Spleen (tissue), 11 donors: ENCODE results near the gene DPYSL3. TPM values are rescaled to one million over a fixed set of nuclear protein-coding genes. Genes with fewer than 3 reads are reported as not detected.

Source experiments
- DNase-seq: peaks from one replicate; pipeline ENCODE4 v3.0.0-alpha.2; 2020
- H3K27ac ChIP-seq, 8 donors: fragments of 200-600 bp; sonication (generic) in 7 of 8; 1 replicate in 4 of 8; 2 replicates in 4 of 8; pipeline versions ENCODE4 v1.5.0 to v1.8.0; 2016 to 2021; ENCODE audit warnings: inconsistent platforms in 4 of 8, mild to moderate bottlenecking in 4 of 8, moderate library complexity in 1 of 8
- H3K27me3 ChIP-seq, 7 donors: fragments of 200-600 bp; sonication (generic) in 6 of 7; replicated peaks in 1 of 7; 1 replicate in 4 of 7; 2 replicates in 3 of 7; pipeline versions ENCODE4 v1.5.0 to v1.8.0; 2016 to 2021; ENCODE audit warnings: inconsistent platforms in 3 of 7, mild to moderate bottlenecking in 1 of 7
- H3K36me3 ChIP-seq, 6 donors: fragments of 200-600 bp; sonication (generic) in 5 of 6; 1 replicate in 4 of 6; 2 replicates in 2 of 6; pipeline versions ENCODE4 v1.5.0 to v1.8.0; 2016 to 2021; ENCODE audit warnings: inconsistent platforms in 2 of 6
- H3K4me1 ChIP-seq, 6 donors: fragments of 200-600 bp; sonication (generic) in 5 of 6; 1 replicate in 3 of 6; 2 replicates in 3 of 6; pipeline versions ENCODE4 v1.5.0 to v1.8.0; 2016 to 2021; ENCODE audit warnings: inconsistent platforms in 3 of 6
- H3K4me3 ChIP-seq, 8 donors: fragments of 200-600 bp; sonication (generic) in 7 of 8; 1 replicate in 4 of 8; 2 replicates in 4 of 8; pipeline versions ENCODE4 v1.5.0 to v1.8.0; 2016 to 2021; ENCODE audit warnings: inconsistent platforms in 4 of 8, mild to moderate bottlenecking in 4 of 8, moderate library complexity in 2 of 8
- H3K9me3 ChIP-seq, 8 donors: fragments of 200-600 bp; sonication (generic) in 7 of 8; 1 replicate in 4 of 8; 2 replicates in 4 of 8; pipeline versions ENCODE4 v1.5.0 to v1.8.0; 2016 to 2021; ENCODE audit warnings: inconsistent platforms in 4 of 8
- CTCF ChIP-seq, 11 experiments: fragments of 200-600 bp in 7 of 11; fragments of 450-650 bp in 4 of 11; sonication (generic) in 4 of 11; IDR thresholded peaks in 8 of 11; conservative IDR thresholded peaks in 3 of 11; 1 replicate in 7 of 11; 2 replicates in 4 of 11; pipeline versions ENCODE4 v1.4.0 to v1.8.0; 2016 to 2021; ENCODE audit warnings: antibody characterized with exemption in 11 of 11, inconsistent platforms in 4 of 11, mild to moderate bottlenecking in 1 of 11
- POLR2A ChIP-seq, 3 donors: fragments of 450-650 bp; IDR thresholded peaks; one replicate each; pipeline ENCODE4 v1.5.1; 2017; ENCODE audit warnings: antibody characterized with exemption in 3 of 3, mild to moderate bottlenecking in 1 of 3
- POLR2AphosphoS5 ChIP-seq, 3 donors: sonication (generic); formaldehyde crosslinking; IDR thresholded peaks; one replicate each; pipeline ENCODE4 v1.5.1; 2017; ENCODE audit warnings: antibody characterized with exemption in 3 of 3
- WGBS, 5 donors: extraction: QIAGEN DNeasy Blood & Tissue Kit in 3 of 5; methylation state at CpG; one replicate each; pipeline versions ENCODE4 v1.1.5 to v1.1.7; 2013 to 2018; 5-methylcytosine and 5-hydroxymethylcytosine counted together
- intact Hi-C: fragments of 100-400 bp; cut with DNase I; formaldehyde crosslinking; loops from one replicate; pipeline ENCODE4 v1.15.0; 2023; ENCODE audit warnings: low total_unique reads
- polyA plus RNA-seq, 3 donors: library from polyadenylated mRNA; stranded (reverse); fragments of 200-250 nt; gene quantifications; one replicate each; pipeline ENCODE4 v1.2.1, GENCODE V29; 2013
- total RNA-seq, 7 donors: library from RNA; depleted of rRNA in 3 of 7; stranded (reverse); fragments of >200 nt in 3 of 7; fragmentation: NEBNext Ultra II Directional in 4 of 7; extraction: Animal tissue kit (Norgen Biotek cat#: 25700) in 4 of 7; gene quantifications; one replicate each; pipeline versions ENCODE4 v1.1.0 to v1.2.1, GENCODE V29; 2016 to 2021
- donor health status: healthy with polysubstance abuse.
- donor health status: DM: no; HTN: no; CAD: no; lungs with moderate emphysema.
- donor health status: DM: no; HTN: no; CAD: no.
- donor health status: Bipolar disorder and iron deficiency.
- donor health status: healthy.
- donor health status: DM: no; HTN: no; CAD: no.
- donor health status: DM: yes; HTN: yes; CAD: no.

The DPYSL3 gene
- total and polyA plus RNA-seq, 10 donors: 10.0 to 58.2 (median 40.4) TPM

- Histone ChIP-seq H3K4me1 (peaks cover 0 to 2% (median 0%) of the 10 kb centered on the region in 6 donors), H3K27me3 (no peaks in the 10 kb centered on the region), H3K4me3 (no peak overlapping the region), H3K27ac (no peak overlapping the region), H3K9me3 (no peaks in the 10 kb centered on the region), H3K36me3 (no peaks in the 10 kb centered on the region)
- DNase-seq: no peak
- intact Hi-C loops: no loop called here
- TF ChIP-seq POLR2AphosphoS5 (IDR thresholded peaks at IDR 0.05): no peak
- TF ChIP-seq CTCF (IDR thresholded peaks at IDR 0.05 in 8 of 11, conservative IDR thresholded peaks at IDR 0.05 in 3 of 11): no peak
- TF ChIP-seq POLR2A (IDR thresholded peaks at IDR 0.05): no peak
- WGBS, 5 donors: 79 to 89% (median 85%) methylated on average over 1 of the region's 1 CpG
These were observed 35.7 kb downstream of the DPYSL3 start for GRCh38 chr5:147474140-147474539.

GRCh38 chr5:147472664-147473475 lies 37.0 kb downstream of the DPYSL3 start:
- intact Hi-C loops: no loop called here
- Histone ChIP-seq H3K36me3 (no peaks in the 10 kb centered on the region), H3K4me3 (no peak overlapping the region), H3K9me3 (no peaks in the 10 kb centered on the region), H3K27me3 (no peaks in the 10 kb centered on the region), H3K4me1 (no peaks in the 10 kb centered on the region), H3K27ac (no peak overlapping the region)
- WGBS, 5 donors: 48 to 68% (median 58%) methylated on average over 4 of the region's 4 CpGs
- DNase-seq: no peak
- TF ChIP-seq POLR2AphosphoS5 (IDR thresholded peaks at IDR 0.05) (no peak), CTCF (IDR thresholded peaks at IDR 0.05 in 8 of 11, conservative IDR thresholded peaks at IDR 0.05 in 3 of 11) (no peak), POLR2A (IDR thresholded peaks at IDR 0.05) (no peak)

GRCh38 chr5:147467973-147468508 lies 41.8 kb downstream of the DPYSL3 start:
- no peak for DNase-seq
- H3K27me3 ChIP-seq: no peaks in the 10 kb centered on the region
- no peak overlapping the region for H3K4me3 ChIP-seq
- intact Hi-C loops: no loop called here
- peaks cover 0 to 8% (median 0%) of the 10 kb centered on the region in 6 donors for H3K4me1 ChIP-seq
- TF ChIP-seq POLR2AphosphoS5 (IDR thresholded peaks at IDR 0.05) (no peak), POLR2A (IDR thresholded peaks at IDR 0.05) (no peak), CTCF (IDR thresholded peaks at IDR 0.05 in 8 of 11, conservative IDR thresholded peaks at IDR 0.05 in 3 of 11) (no peak)
- no peaks in the 10 kb centered on the region for H3K36me3 ChIP-seq
- no peaks in the 10 kb centered on the region for H3K9me3 ChIP-seq
- WGBS, 5 donors: 72 to 97% (median 76%) methylated on average over 1 of the region's 1 CpG
- H3K27ac ChIP-seq: no peak overlapping the region

GRCh38 chr5:147466360-147466980 lies 43.4 kb downstream of the DPYSL3 start:
- WGBS, 5 donors: 61 to 69% (median 67%) methylated on average over 6 of the region's 6 CpGs
- Histone ChIP-seq H3K36me3 (no peaks in the 10 kb centered on the region), H3K9me3 (no peaks in the 10 kb centered on the region), H3K27me3 (no peaks in the 10 kb centered on the region), H3K4me3 (no peak overlapping the region), H3K27ac (peak overlapping the region in 4 of 8 donors; percentile 4 to 45 (median 28)), H3K4me1 (peaks cover 0 to 8% (median 0%) of the 10 kb centered on the region in 6 donors)
- intact Hi-C loops: no loop called here
- no peak for DNase-seq
- TF ChIP-seq POLR2A (IDR thresholded peaks at IDR 0.05) (no peak), POLR2AphosphoS5 (IDR thresholded peaks at IDR 0.05) (no peak), CTCF (IDR thresholded peaks at IDR 0.05 in 8 of 11, conservative IDR thresholded peaks at IDR 0.05 in 3 of 11) (no peak)
